Activated CD4-positive, alpha-beta T cell treated with anti-CD3 and anti-CD28 coated beads, Interleukin-2, amount 50 U/mL, for 4 hours (primary cell): ENCODE data around the gene ADCY5.
"Not testable (repeated sequence)": the region's sequence is repeated elsewhere in the genome, so short reads cannot be mapped to it uniquely, and the experiment has no call there.

Experiments
- DNase-seq, 2 experiments: peaks; one replicate each; pipeline ENCODE4 v3.0.0-alpha.2; 2020

Gene ADCY5

DNA sequence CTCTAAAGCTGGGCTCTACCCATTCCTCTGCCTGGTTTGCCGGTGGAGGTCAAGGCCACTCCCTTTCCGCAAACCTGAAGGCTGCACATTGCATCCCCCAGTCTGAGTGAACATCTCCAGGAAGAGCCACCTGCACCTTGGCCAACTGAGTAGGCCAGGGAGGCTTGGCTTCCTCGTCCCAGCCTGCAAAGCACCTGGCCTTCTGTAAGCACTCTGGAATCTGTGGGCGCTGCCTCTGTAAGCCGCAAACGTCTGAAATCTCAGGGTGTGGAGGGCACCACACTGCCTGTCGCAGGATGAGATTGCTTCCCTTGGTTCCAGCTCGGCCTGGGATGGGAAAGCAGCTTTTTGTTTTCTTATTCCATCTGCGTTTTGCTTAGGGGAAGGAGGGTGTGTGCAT is 165.8 kb downstream of the ADCY5 start:
- DNase-seq, result no peak

DNA sequence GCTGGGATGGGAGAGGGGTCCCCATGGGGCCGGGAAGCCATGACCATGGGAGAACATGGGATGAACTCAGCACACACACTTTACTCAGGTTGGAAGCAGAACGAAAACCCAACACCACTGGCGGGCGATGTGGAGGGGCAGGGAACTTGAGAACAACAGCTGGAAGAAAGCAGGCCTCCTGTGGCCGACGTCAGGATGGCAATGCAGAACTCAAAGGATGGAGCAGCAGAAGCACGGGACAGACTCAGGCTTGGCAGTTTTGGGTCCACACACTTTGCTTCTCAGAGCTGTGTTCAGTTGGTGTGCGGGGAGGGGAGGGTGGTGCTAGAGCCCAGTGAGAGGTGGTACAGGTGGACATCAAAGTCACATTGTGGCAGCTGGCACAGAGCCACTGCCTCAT is 166.4 kb downstream of the ADCY5 start:
- no peak for DNase-seq

DNA sequence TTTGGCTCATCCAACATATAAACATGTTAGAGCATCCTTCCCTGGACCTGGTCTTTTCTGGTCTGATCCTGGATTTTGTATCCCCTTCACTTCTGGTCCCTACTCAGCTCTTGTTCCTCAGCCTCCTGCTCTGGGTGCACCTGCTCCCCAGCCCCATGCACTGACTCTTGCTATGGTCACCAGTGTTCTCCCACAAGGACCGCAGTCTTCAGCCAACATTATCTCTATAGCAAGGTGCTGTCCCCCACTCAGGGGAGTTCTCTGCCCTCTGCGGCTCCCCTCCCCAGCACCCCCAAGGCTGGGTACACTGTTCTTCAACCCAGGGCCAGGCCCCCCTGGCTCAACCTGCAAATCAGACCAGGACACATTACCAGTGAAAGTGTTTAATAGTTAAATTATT is 167.0 kb downstream of the ADCY5 start:
- no peak for DNase-seq

DNA sequence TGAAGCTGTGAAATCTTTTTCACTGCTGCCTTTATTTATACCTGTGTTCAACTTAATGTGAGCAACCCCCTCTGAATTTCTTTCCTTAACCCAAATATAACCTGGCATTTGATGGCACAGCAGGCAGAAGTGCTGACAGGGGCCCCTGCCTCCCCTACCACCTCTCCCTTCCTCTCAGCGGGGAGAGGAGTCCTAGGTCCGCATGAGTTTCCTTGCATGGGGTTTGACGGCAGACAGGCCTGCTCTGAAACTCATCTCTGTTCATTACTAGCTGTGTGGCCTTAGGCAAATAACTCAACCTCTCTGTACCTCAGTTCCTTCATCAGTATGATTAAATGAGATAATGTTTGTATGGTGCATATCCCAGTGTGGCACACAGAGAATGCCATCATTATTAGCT is 167.5 kb downstream of the ADCY5 start:
- no peak for DNase-seq

DNA sequence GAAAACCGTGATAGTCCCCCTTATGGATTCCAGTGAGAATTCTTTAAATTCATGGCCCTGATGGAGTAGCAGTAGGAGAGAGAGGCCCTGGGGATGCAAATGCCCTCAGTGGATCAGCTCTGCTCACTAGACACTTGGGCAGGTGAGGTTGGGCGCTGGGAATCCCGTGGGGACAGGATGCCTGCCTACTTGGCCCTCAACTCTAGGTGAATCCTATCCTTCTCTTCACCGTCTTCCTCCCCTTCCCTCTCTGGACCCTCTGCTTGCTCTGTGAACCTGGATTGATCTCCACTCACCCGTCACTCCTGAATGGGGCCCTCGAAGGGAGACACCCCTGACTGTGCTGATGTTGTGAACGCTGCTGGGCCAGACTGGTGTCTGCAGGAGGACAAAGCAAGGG is 169.8 kb downstream of the ADCY5 start:
- no peak for DNase-seq

DNA sequence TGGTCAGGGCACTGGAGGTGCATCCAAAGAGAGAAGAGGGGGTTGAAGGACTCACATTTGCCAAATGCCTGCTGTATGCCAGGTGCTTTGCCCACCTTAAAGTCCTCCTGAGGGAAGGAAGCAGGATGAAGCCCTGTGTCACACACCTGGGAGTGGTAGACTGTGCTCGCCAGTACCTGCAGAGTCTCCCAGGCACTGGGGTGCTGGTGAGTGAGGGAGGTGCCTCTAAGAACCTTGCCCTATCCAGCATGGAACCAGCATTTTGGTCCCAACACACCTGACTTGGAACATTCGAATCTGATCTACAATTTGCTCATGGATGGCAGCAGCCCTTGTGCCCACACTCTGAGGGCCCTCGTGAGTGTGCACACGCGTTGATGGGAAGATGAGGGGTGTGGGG is 170.4 kb downstream of the ADCY5 start:
- no peak for DNase-seq

DNA sequence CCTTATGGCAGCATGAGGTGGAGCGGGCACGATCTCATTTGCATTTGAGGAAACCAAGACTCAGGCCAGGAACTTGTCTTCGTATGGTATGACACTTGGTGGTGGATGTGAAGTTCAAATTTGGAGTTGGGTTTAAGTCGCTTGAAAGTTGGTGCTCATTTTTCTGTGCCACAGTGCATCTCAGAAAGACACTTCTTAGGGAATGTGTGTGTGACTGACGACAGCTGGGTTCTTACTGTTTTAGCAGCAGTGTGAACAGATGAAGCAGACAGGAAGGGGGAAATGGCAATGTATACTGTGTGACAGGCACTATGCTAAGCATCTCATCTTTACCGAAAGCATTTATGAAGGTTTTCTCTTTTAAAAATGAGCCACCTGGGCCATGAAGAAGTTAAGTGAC is 171.8 kb downstream of the ADCY5 start:
- no peak for DNase-seq

DNA sequence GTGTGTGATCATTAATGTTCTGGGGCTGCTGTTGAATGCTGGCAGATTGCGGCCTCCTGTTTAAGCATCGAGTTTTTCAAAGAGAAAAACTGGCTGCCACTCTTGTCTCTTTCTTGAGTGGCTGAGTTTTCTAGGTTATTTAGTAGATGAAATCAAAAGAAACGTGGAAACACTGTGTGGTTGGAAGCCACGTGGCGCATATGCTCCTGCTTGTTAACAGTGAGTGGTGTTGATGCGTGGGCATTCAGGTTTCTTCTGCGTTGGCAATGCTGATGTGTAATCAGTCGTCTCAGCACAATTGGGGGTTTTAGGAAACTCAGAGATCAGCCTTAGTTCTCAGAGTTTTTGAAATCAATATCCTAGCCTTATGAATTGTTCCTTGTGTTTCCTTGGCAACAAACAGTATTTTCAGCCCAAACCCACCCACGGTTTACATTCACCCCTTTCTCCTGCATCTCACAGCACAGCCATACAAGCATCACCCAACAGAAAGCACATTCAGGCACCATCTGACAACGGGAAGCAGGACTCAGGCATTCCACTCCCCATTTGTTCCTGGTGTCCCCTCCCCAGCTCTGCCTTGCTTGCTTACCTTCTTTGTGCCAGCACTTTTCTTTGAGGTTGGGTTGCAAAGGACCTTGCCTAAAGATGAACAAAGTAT is 172.4 kb downstream of the ADCY5 start:
- DNase-seq, result no peak

DNA sequence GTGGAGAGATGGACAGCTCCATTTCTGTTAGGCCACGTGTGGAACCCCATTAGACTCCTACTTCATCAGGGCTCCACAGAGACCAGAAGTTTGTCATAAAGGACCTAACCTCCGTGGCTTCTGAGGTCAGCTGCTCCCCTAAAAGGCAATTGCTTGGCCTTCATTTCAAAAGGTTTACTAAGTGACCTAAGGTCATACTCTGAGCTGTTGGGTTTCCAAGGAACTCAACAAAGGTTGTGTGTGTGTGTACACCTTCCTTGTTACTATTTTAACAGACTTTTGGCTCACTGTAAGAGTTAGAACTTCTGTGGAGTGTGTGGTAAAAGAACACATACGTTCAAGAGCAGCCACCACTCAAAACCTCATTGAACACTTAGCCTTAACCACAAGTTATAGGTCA is 173.2 kb downstream of the ADCY5 start:
- DNase-seq, result no peak

DNA sequence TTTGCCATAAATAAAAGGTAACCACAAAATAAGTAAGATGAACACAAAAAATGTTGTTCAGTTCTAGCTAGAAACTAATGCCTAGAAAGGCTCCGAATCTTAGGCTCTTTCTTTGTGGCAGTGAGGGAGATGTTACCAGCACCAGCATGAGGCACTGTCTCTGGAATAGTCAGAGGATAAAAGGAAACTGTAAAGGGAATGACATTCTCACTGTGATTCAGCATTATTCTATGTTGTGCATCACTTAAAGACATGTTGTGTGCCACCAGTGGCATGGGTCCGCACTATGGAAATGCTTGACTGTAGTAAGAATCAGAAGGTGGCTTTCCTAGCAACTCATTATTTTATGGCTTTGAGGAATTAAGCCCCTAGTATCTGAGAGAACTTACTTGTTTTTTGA is 176.3 kb downstream of the ADCY5 start:
- no peak for DNase-seq

DNA sequence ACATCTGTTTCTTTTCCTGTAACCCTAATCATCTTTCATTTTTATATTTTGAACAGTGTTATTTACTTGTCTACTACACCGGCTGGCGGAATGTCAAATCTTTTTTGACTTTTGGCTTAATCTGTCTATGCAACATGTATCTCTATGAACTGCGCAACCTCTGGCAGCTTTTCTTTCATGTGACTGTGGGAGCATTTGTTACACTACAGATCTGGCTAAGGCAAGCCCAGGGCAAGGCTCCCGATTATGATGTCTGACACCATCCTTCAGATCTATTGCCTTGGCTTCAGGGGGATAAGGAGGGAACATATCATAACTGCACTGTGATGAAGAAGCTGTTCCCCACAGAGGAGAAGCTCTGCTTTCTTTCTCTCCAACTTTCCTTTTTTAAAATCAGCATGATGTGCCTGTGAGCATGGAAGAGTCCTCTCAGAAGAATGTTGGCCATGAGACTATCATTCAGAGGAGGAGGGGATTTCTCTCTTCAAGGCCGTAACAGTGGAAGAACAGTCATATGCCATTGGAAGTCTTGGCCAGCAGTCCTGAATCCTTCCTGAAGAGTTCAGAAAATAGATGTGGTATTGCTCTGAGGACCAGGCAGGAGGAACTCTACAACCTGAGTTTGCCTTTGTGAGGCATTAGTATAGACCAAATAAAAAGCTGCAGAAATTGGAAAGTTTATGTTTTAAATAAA is 177.3 kb downstream of the ADCY5 start:
- no peak for DNase-seq

DNA sequence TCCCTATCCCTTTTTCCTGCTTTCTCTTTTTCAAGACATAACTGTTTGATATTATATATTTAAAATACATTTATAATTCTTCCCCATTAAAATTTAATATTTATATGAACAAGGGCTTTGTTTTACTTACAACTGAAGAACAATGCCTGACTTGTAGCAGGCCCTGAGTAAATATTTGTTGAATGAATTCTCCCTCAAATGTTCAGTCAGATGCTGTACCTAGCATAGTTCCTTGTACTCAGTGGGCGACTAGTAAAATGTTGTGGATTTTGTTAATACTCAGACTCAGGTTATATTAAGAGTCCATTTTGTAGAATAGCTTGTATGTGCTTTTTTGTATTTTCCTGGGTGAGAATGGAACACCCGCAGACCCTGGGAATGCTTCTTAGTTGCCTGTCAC is 178.1 kb downstream of the ADCY5 start:
- no peak for DNase-seq

DNA sequence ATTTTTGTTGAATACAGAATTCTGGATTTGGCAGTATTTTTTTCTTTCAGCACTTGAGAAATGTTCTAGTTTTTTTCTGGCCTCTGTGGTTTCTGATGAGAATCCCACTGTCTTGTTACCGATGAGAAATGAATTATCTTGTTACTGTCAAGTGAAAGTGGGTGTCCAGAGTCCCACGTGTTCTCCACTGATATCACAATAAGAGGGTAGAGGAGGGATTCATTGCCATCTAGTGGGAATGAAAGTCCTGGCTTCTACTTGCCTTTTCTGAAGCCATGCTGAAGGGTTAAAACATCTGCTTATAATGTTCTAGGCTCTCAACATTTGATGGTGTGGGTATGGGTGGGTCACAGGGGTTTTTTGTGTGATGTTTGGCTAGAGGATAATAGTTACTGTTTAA is 181.1 kb downstream of the ADCY5 start:
- no peak for DNase-seq

DNA sequence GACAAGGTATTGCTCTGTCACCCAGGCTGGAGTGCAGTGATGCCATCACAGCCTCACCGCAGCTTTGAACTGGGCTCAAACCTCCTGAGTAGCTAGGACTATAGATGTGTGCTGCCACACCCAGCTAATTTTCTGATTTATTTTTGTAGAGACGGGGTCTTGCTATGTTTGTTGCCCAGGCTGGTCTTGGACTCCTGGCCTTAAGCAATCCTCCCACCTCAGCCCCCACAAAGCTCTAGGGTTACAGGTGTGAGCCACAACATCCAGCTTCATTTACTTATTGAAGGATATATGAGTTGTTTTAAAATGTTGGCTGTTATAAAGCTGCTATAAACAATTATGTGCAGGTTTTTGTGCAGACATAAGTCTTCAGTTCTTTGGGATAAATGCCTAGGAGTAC is 184.9 kb downstream of the ADCY5 start:
- no peak for DNase-seq

DNA sequence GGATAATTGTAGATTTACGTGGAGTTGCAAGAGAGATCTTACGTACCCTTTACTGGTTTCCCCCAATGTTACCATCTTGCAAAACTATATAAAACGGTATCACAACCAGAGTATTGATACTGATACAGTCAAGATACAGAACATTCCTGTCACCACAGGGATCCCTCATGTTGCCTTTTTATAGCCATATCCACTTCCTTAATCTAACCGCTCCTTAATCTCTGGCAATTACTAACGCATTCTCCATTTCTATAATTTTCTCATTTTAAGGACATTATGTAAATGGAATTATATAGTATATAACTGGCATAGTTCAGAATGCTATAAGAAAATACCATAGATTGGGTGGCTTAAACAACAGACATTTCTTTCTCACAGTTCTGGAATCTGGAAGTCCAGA is 186.0 kb downstream of the ADCY5 start:
- DNase-seq, result no peak

DNA sequence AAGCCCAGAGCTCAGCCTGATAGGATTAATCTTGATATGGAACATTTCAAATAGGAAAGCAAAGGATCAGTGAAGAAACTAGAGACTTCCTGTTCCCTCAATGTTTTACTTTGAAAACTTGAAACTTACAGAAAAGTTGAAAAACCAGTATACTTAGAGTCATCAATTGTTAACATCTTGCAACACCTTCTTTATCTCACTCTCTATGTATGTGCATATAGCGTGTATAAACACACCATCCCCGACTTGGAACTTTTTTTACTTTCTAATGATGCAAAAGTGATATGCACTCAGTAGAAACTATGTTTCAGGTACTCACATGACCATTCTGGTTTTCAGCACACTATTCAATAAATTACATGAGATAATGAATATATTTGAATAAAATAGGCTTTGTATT is 186.7 kb downstream of the ADCY5 start:
- no peak for DNase-seq

DNA sequence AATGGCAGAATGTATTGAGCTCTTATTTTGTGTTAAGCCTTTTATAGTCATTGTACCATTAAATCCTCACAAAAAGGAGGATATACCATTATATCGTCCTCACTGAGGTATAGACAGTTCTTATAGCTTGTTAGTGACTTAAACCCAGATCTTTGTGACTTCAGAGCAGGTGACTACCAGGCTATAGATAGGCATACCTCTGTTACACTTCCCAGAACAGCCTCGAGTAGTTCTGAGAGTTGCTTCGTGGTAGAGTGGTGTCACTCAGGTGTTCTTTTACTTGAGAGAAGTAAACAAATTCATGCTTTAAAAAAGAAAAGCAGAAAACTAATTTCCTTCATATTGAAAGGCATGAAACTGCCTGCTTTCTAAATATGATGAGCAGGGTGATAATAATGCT is 187.2 kb downstream of the ADCY5 start:
- DNase-seq, result no peak

DNA sequence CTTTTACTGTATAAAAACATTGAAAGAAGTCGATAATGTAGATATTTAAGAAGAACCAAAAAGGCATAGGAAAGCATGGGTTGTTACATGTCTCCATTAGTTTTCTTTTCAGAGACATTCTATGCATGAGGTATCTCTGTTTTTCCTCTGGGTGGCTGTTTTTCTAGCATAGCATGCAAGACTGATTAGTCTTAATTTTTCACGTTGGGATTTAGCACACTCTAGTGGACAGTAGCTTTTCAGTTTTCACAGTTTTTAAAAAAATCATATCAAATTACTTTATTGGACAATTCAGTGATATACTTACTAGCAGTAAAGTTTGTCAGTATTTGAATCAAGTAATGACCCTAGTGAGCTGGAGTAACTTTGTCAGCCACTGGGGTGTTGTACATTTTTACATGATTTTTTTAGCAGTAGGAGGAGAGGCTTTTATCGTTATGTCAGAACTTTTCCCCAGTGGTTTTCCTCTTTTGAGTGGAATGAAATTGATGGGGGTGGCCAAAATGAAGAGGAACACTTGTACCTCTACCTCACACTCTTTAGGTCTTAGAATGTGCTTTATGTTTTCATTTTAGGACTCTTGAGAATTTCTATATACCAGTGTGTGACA is 190.0 kb downstream of the ADCY5 start:
- no peak for DNase-seq

DNA sequence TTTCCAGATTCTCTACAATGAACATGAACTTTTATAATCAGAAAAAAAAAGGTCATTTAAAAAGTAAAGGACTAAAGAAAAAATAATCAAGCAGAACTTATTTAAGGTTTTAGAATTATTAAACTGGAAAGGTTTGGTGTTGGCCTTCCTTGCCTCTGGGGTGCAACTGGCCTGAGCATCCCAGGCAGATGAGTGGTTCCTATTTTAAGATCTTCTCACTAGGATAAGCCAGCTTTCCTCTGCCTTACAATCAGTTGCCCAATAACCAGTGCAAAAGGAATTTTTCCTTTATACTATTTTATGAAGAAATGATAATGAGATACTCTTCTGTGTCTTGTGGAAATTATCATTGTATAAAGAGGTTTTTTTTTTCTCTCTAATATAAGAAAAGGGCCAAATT is 190.5 kb downstream of the ADCY5 start:
- no peak for DNase-seq

DNA sequence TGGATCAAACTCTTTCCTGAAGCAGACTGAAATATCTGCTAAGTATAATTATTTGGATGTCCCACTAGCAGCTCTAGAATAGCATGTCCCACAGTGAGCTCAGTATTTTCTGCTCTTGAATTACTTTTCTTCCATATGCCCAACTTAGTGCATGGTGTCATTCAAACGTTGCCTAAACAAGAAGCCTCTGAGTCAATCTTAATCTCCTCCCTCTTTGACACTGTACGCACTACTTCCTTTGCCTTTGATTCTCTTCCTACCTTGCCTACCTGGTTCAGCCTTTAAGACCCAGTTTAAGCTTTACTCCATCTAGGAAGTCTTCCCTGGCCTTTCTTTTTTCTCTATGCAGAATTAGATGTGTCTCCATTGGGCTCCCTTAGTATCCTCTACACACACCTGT is 192.6 kb downstream of the ADCY5 start:
- no peak for DNase-seq

DNA sequence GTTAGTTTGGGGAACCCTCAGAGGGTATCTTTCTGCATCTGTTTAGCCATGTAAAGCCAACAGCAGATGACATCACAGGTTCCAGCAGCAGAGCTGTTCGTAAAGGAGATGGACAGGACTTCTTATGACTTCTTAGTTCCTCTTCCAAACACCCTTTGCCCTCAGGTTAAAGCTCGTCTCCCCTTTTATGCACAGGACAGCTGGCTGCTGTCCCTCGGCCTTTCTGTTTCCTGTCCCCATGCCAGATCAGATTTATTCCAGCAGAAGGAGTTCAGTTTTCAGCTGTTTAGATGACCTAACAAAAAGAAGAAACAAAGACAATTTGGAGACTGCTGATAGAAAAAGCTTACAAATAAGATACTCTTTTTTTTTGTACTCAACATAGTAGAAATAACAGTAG is 202.0 kb downstream of the ADCY5 start:
- no peak for DNase-seq

DNA sequence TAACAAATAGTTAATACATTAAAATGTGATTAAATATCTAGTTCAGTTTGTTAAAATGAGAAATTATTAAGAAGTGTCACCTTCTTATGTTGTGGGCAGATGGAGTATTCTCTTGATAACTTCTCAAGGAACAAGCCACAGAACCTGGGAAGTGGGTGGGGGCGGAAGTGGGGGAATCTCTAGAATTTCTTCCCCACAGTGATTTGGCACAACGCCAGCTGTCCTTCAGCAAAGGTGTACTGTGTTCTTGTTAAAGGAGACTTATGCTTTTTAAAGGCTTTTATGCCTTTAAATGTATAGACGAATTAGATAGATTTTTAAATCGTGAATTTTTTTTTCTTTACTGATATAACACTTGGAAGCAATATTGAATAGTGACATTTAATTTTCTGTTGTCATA is 204.8 kb downstream of the ADCY5 start:
- peak; percentile 1 to 2 for DNase-seq

DNA sequence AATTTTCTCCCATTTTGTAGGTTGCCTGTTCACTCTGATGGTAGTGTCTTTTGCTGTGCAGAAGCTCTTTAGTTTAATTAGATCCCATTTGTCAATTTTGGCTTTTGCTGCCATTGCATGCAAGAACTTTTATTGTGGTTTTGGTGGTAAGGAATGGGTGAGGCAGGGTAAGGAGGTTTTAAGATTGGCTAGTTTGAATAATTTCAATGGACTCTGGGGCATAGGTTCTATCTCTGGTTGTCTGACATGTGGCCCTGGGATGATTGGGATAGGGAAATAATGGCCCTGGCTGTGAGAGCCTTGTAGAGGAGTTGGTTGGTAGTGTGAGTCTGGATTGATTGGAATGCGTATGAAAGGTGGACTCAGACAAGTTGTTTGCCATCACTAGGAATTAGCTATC is 209.1 kb downstream of the ADCY5 start:
- no peak for DNase-seq

DNA sequence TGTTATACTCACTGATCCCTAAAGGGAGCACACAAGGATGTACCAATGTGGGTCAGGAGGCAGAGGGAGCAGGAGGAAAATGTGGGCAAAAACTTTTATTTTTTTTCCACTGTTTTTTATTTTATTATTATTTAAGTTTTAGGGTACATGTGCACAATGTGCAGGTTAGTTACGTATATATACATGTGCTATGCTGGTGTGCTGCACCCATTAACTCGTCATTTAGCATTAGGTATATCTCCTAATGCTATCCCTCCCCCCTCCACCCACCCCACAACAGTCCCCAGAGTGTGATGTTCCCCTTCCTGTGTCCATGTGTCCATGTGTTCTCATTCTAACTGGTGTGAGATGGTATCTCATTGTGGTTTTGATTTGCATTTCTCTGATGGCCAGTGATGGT is 209.7 kb downstream of the ADCY5 start:
- not testable (repeated sequence) for DNase-seq

DNA sequence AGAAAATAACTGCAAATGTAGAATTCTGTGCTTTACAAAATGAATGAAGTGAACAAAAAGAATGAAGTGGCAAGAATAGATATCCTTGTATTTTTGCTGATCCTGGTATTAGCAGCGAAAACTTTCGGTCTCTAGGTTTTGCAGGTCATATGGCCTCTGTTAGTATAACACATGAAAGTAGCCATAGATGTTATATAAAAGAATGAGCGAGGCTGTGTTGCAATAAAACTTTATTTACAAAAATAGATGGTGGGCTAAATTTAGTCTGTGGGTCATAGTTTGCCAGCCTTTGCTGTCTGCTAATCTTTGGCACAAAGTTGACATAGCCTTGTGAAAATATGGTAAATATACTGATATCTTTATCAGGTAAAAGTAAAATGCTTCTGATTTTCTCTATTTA is 212.0 kb downstream of the ADCY5 start:
- no peak for DNase-seq
